HEK293T (cell line): ENCODE measurements around the gene NPDC1.

ENCODE experiments used
- CTCF ChIA-PET: fragments of 350-600 bp; formaldehyde crosslinking; extraction: SDS; loops from one replicate; lab custom pipeline; 2021; ENCODE audit warnings: antibody characterized with exemption, inconsistent platforms; lab: Yijun Ruan, JAX
- POLR2A ChIA-PET: fragments of 350-600 bp; formaldehyde crosslinking; extraction: SDS; loops from one replicate; lab custom pipeline; 2020; ENCODE audit warnings: antibody characterized with exemption, inconsistent platforms; lab: Yijun Ruan, JAX
- DNase-seq: peaks from one replicate; pipeline ENCODE4 v3.0.0; 2012; ENCODE audit warnings: mixed read lengths; ENCODE audit errors: extremely low spot score
- ARNT ChIP-seq: fragments of 450-650 bp; IDR thresholded peaks from 2 replicates; pipeline ENCODE4 v1.6.1; 2017; ENCODE audit warnings: mild to moderate bottlenecking
- BHLHE40 ChIP-seq: fragments of 450-650 bp; IDR thresholded peaks from 2 replicates; pipeline ENCODE4 v1.6.1; 2016; ENCODE audit warnings: mild to moderate bottlenecking, moderate library complexity, borderline replicate concordance
- CTBP1 ChIP-seq: fragments of 450-650 bp; IDR thresholded peaks from 2 replicates; pipeline ENCODE4 v1.6.1; 2016; ENCODE audit warnings: borderline replicate concordance
- ELF4 ChIP-seq: fragments of 450-650 bp; IDR thresholded peaks from 2 replicates; pipeline ENCODE4 v1.6.1; 2017; ENCODE audit warnings: antibody characterized with exemption
- FOXA1 ChIP-seq: fragments of 450-650 bp; IDR thresholded peaks from 2 replicates; pipeline ENCODE4 v1.6.1; 2016; ENCODE audit warnings: mild to moderate bottlenecking
- FOXK2 ChIP-seq: fragments of 450-650 bp; IDR thresholded peaks from 2 replicates; pipeline ENCODE4 v1.6.1; 2016; ENCODE audit warnings: mild to moderate bottlenecking
- FOXM1 ChIP-seq: fragments of 450-650 bp; IDR thresholded peaks from 2 replicates; pipeline ENCODE4 v1.6.1; 2017; ENCODE audit warnings: mild to moderate bottlenecking, borderline replicate concordance
- HDGF ChIP-seq: fragments of 450-650 bp; IDR thresholded peaks from 2 replicates; pipeline ENCODE4 v1.6.1; 2017; ENCODE audit warnings: antibody characterized with exemption, borderline replicate concordance
- L3MBTL2 ChIP-seq: fragments of 450-650 bp; conservative IDR thresholded peaks from 2 replicates; pipeline ENCODE4 v1.6.1; 2016; ENCODE audit warnings: mild to moderate bottlenecking
- LEF1 ChIP-seq: fragments of 450-650 bp; IDR thresholded peaks from 2 replicates; pipeline ENCODE4 v1.6.1; 2017; ENCODE audit warnings: mild to moderate bottlenecking, borderline replicate concordance
- NFRKB ChIP-seq: fragments of 450-650 bp; IDR thresholded peaks from 2 replicates; pipeline ENCODE4 v1.6.1; 2016; ENCODE audit warnings: mild to moderate bottlenecking, moderate library complexity
- SP1 ChIP-seq: fragments of 450-650 bp; IDR thresholded peaks from 2 replicates; pipeline ENCODE4 v1.6.1; 2017
- SUZ12 ChIP-seq: fragments of 450-650 bp; IDR thresholded peaks from 2 replicates; pipeline ENCODE4 v1.6.1; 2016; ENCODE audit warnings: mild to moderate bottlenecking
- TARDBP ChIP-seq: fragments of 450-650 bp; IDR thresholded peaks from 2 replicates; pipeline ENCODE4 v1.6.1; 2016
- ZNF384 ChIP-seq: fragments of 450-650 bp; IDR thresholded peaks from 2 replicates; pipeline ENCODE4 v1.6.1; 2016
- TF ChIP-seq, protein P1 (sequence below): fragments of 450-650 bp; IDR thresholded peaks from 2 replicates; pipeline ENCODE4 v1.6.1; 2016

NPDC1 gene

DNA sequence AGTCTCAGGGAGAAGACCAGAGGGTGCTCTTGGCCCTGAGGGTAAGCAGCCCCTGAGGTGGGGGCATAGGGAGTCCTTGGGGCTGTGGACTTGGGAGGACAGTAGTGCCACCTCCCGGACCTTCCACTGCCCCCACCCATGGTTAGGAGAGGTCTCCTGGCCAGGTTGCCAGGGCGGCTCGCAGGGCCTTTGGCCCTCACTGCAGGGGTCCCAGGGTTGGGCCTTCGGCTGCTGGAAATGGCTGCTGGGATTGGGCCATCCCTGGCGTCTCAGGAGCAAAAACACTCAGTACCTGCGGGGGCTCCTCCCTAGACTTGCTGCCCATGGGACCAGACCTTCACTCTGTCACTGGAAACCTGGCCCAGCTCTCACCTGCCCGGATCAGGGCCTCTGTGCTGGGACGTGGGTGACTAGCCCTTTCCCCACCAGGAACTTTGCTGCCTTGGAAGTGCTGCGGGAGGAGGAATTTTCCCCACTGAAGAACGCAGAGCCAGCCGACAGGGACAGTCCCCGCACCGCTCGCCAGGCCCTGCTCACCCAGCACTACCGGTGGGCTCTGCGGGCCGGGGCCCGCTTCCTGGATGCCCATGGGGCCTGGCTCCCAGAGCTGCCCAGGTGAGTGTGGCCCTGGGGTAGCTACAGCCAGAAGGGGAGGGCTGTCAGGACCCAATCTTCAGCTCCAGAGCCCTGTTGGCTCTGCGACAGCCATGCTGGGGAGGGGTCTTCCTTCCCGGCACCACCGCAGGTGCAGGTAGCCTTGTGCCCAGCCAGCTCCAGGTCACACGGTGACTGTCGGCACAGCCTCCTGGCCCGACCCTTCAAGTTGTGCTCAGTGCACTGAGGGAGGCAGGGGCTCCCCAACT lies 34.5 kb upstream of the NPDC1 start:
- POLR2A ChIA-PET = no interaction called here

GRCh38 chr9:137079401-137079787 lies 33.4 kb upstream of the NPDC1 start:
- DNase-seq = no peak
- CTCF ChIA-PET = no interaction called here
- TF ChIP-seq TARDBP = no peak
- no peak for TF ChIP-seq LEF1
- TF ChIP-seq SP1 = no peak
- no peak for TF ChIP-seq FOXA1
- no peak for TF ChIP-seq FOXM1
- no peak for TF ChIP-seq ARNT
- no peak for TF ChIP-seq FOXK2
- TF ChIP-seq HDGF = no peak
- no peak for TF ChIP-seq CTBP1
- TF ChIP-seq, protein P1, sequence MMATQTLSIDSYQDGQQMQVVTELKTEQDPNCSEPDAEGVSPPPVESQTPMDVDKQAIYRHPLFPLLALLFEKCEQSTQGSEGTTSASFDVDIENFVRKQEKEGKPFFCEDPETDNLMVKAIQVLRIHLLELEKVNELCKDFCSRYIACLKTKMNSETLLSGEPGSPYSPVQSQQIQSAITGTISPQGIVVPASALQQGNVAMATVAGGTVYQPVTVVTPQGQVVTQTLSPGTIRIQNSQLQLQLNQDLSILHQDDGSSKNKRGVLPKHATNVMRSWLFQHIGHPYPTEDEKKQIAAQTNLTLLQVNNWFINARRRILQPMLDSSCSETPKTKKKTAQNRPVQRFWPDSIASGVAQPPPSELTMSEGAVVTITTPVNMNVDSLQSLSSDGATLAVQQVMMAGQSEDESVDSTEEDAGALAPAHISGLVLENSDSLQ = no peak
- no peak for TF ChIP-seq ELF4
- POLR2A ChIA-PET = no interaction called here

More for the DNA sequence above, 34.5 kb upstream of the NPDC1 start:
- no peak for DNase-seq
- TF ChIP-seq L3MBTL2 (no peak), LEF1 (no peak), SP1 (no peak), ELF4 (no peak), TARDBP (no peak), FOXM1 (no peak), SUZ12 (no peak)
- TF ChIP-seq, protein P1 = no peak
- CTCF ChIA-PET = interaction anchor here (0.7 to 1.8 kb wide), 2 partner anchors 13 to 219 kb away, joined by 4 to 5 read pairs; no protein-coding TSS in a partner anchor

DNA sequence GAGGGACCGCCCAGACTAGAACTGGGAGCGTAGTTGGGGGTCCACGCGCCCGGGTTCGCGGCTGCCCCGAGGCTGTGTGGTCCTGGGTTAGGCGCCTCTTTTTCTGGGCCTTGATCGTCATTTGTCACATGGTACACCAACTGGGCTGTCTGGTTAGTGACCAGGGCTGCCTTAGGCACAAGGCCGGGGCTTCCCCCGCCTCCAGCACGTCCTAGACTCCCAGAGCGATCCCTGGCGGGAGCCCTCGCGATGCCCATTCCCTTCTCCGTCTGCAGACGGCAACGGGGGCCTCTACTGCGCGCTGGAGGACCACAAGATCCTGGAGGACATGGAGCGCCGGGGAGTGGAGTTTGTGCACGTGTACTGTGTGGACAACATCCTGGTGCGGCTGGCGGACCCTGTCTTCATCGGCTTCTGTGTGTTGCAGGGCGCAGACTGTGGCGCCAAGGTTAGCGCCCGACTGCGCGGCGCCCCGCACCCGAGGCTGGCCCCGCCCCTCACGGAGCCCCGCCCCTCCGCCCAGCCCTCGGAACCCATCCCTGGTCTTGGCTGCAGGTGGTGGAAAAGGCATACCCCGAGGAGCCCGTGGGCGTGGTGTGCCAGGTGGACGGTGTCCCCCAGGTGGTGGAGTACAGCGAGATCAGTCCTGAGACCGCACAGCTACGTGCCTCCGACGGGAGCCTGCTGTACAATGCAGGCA lies 32.9 kb upstream of the NPDC1 start:
- ChIA-PET POLR2A (no interaction called here), CTCF (no interaction called here)
- TF ChIP-seq SUZ12 (no peak), L3MBTL2 (no peak), LEF1 (no peak), FOXA1 (no peak), CTBP1 (no peak), ZNF384 (no peak)
- no peak for DNase-seq

- ChIA-PET POLR2A (interaction anchor here (2.5 kb wide), 1 partner anchor 8 kb away, joined by 15 read pairs; the partner anchor contains the start of gene MAN1B1), CTCF (interaction anchor here (1.0 to 1.7 kb wide), 2 partner anchors 8 to 10 kb away, joined by 3 to 7 read pairs; no protein-coding TSS in a partner anchor)
- no peak for TF ChIP-seq L3MBTL2
- no peak for TF ChIP-seq TARDBP
- no peak for TF ChIP-seq SP1
- TF ChIP-seq FOXA1 = no peak
- no peak for DNase-seq
These were observed 32.0 kb upstream of the NPDC1 start for GRCh38 chr9:137077758-137078693.

DNA sequence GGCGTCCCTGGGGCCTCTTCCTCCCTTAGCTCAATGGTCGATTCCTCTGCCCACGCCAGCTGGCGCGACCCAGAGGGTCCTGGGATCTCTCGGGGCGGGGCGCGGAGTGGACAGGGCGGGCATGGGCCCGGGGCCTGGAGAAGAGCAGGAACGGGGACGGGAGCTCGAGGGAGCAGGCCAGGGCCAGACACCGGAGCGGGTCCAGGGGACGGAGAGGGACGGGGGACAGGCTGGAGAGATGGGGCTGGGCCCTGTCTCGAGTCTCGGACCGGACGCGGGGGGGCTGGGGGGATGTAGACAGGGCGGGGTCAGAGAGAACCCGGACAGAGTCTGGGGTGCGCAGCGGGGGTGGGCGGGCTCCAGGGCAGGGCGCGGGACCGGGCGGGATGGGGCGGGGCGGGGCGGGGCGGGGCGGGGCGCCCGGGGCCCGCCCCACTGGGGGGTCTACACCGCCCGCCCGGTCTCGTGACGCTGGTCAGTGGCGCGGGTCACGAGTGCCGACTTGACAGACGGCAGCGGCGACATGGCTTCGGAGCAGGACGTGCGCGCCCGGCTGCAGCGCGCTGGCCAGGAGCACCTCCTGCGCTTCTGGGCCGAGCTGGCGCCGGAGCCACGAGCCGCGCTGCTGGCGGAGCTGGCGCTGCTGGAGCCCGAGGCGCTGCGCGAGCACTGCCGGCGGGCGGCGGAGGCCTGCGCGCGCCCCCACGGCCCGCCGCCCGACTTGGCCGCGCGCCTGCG lies 31.2 kb upstream of the NPDC1 start, which contains the start of gene UAP1L1:
Gene UAP1L1, plus strand, starts transcription at position 508 of the 738 bp plus-strand sequence. Its CDS starts 16 bp downstream, at position 524.
- peak; percentile 64 for DNase-seq

DNA sequence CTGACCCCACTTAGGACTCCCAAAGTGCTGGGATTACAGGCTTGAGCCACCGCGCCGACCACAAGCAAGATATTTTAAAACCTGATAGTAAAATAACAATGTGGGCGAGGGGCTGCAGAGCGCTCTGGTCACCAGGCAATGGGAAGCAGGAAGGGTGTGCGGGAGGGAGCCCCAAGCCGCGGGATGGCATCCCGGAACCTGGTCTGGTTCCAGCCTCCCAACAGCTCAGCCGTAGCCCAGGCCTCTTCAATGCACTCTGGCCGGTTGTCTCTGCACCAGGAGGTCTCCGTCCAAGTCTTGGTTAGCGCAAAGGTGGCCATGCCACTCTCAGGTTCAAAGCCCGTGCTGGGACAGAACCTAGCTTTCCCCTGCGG lies 30.6 kb upstream of the NPDC1 start:
- TF ChIP-seq, protein P1 = no peak
- no peak for TF ChIP-seq ARNT
- no peak for TF ChIP-seq SP1
- no peak for TF ChIP-seq CTBP1
- TF ChIP-seq ZNF384 = no peak
- TF ChIP-seq NFRKB = no peak
- no peak for TF ChIP-seq FOXK2
- no peak for TF ChIP-seq BHLHE40
- TF ChIP-seq FOXA1 = no peak
- TF ChIP-seq L3MBTL2 = no peak
- TF ChIP-seq ELF4 = no peak
- TF ChIP-seq TARDBP = no peak
- no peak for TF ChIP-seq SUZ12
- TF ChIP-seq FOXM1 = no peak
- no peak for TF ChIP-seq LEF1
- TF ChIP-seq HDGF = no peak
- ChIA-PET POLR2A (interaction anchor here (2.5 kb wide), 1 partner anchor 10 kb away, joined by 15 read pairs; the partner anchor contains the start of gene MAN1B1), CTCF (interaction anchor here (1.0 to 1.7 kb wide), 3 partner anchors 9 to 30 kb away, joined by 5 to 7 read pairs (median 6); partner anchors contain the start of gene NPDC1)
- no peak for DNase-seq

More for the DNA sequence above, 31.2 kb upstream of the NPDC1 start, which contains the start of gene UAP1L1:
- ChIA-PET CTCF (interaction anchor here (1.0 to 1.7 kb wide), 4 partner anchors 9 to 31 kb away, joined by 3 to 7 read pairs (median 6); partner anchors contain the start of gene NPDC1), POLR2A (interaction anchor here (2.5 kb wide), 1 partner anchor 9 kb away, joined by 15 read pairs; the partner anchor contains the start of gene MAN1B1)
- no peak for TF ChIP-seq NFRKB
- TF ChIP-seq ZNF384 = no peak
- no peak for TF ChIP-seq SUZ12
- peak; percentile 29; the same call in 1 of the 2 replicates for TF ChIP-seq FOXM1
- no peak for TF ChIP-seq LEF1
